Kidney epithelial cell (primary cell): ENCODE measurements around the gene CHKA. TPM values are rescaled to one million over a fixed set of nuclear protein-coding genes. Genes with fewer than 3 reads are reported as not detected.

ENCODE experiments used
- DNase-seq: peaks from one replicate; pipeline ENCODE4 v3.0.0-alpha.2; 2010; ENCODE audit warnings: low read depth
- H3K27me3 ChIP-seq: 2 replicates; pipeline ENCODE4 v1.6.0; 2011; ENCODE audit warnings: low read length; ENCODE audit not compliant: control insufficient read depth, insufficient read depth
- H3K36me3 ChIP-seq: 2 replicates; pipeline ENCODE4 v1.5.1; 2011; ENCODE audit warnings: low read length; ENCODE audit not compliant: control insufficient read depth, insufficient read depth
- H3K4me3 ChIP-seq: 2 replicates; pipeline ENCODE4 v1.5.1; 2011; ENCODE audit warnings: low read depth, mild to moderate bottlenecking, control low read depth, low read length
- CTCF ChIP-seq: IDR thresholded peaks from 2 replicates; pipeline ENCODE4 v1.5.1; 2011; ENCODE audit warnings: mild to moderate bottlenecking, moderate library complexity, low read length, control low read depth, inconsistent platforms; ENCODE audit not compliant: insufficient read depth, poor library complexity, severe bottlenecking
- total RNA-seq: library from RNA; depleted of rRNA; stranded (reverse); fragments of >200 nt; gene quantifications from 2 replicates; pipeline ENCODE4 v1.2.3, GENCODE V29; 2015

The CHKA gene
- total RNA-seq, 1 donor from 2014 or later, result 30.9 TPM

GRCh38 chr11:68142441-68143309, 21.5 kb upstream of the CHKA start:
- H3K36me3 ChIP-seq, result no peaks in the 10 kb centered on the region
- no peak for DNase-seq
- H3K27me3 ChIP-seq, result no peaks in the 10 kb centered on the region
- TF ChIP-seq CTCF, result no peak
- H3K4me3 ChIP-seq, result no peak overlapping the region

GRCh38 chr11:68142028-68142412, 20.8 kb upstream of the CHKA start:
- no peak for TF ChIP-seq CTCF
- no peaks in the 10 kb centered on the region for H3K36me3 ChIP-seq
- DNase-seq, result no peak

DNA sequence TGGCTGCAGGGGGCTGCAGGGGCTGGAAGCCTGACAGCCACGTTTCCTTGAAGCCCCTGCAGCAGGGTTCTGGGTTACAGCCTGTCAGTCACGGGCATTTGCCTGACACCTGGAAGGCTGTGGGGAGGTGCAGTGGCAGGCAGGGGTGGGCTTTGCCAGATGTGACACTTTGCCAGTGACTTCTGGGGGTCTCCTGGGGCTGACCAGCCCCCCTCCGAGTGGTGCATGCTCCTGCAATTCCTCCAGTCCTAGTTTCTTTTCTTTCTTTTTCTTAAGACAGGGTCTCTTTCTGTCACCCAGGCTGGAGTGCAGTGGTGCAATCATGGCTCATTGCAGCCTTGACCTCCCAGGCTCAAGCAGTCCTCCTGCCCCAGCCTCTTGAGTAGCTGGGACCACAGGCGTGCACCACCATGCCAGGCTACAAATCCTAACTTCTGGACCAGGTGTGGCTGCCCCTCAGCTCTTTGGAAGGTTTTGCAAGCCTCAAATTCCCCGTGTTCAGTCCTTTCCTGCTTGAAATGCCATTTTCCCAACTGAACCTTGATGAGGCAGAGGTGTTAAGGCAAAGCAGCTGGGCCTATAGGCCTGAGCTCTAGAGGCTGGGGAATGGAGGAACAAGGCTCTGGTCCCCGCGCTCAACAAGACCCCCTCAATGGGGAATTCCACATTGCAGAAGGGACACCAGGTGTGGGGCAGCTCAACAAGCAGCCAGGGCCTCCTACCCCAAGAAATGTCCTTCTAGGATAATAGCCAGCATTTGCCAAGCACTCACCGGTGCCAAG, 20.2 kb upstream of the CHKA start:
- no peak for DNase-seq
- no peak for TF ChIP-seq CTCF
- Histone ChIP-seq H3K36me3 (no peaks in the 10 kb centered on the region), H3K4me3 (no peak overlapping the region), H3K27me3 (no peaks in the 10 kb centered on the region)

More at GRCh38 chr11:68142028-68142412, 20.8 kb upstream of the CHKA start:
- no peak overlapping the region for H3K4me3 ChIP-seq
- H3K27me3 ChIP-seq, result no peaks in the 10 kb centered on the region

DNA sequence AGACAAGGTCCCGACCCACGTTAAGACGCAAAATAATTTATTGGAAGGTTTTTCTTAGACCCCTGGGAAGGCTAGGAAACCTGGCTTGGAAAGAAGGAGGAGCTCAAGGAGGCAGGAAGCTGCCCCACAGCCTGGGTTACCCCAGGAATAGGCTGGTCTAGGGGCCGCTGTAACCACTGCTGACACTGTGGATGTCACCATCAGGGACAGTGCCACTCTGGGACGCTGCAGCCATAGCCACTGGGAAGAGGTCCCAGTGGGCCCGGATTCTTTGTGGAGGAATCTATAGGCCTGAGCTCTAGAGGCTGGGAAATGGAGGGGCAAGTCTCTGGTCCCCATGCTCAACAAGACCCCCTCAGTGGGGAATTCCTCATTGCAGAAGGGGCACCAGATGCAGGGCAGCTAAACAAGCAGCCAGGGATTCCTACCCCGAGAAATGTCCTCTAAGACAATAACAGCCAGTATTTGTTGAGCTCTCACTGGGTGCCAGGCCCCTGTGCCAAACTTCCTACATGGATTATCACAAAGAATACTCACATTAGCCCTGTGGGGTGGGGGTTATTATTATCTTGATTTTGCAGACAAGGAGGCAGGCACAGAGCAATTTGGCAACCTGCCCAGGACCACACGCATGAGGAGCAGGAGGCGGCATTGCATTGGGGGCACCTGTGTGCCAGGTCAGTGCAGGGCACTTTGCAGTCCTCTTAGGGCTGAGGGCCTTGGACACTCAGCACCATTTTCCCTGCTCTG, 19.5 kb upstream of the CHKA start:
- no peak for TF ChIP-seq CTCF
- H3K27me3 ChIP-seq, result no peaks in the 10 kb centered on the region
- H3K4me3 ChIP-seq, result no peak overlapping the region
- no peak for DNase-seq
- H3K36me3 ChIP-seq, result no peaks in the 10 kb centered on the region

DNA sequence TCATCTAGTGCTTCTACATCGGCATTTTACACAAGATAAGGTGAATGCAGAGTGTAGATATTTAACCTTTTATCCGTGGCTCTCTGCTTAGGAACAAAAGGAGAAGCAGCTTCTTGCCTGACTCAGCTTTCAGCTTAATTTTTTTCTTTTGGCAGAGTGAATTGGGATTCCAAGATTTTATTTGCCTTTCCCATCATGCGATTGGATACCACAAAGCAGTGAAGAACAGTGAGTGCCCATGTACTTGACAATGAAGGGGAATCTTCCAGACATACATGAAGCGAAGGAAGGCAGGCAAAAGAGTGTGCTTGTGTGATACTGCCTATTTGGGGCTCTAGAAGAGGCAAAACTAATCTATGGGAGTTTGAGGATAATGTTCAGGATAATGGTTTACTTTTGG, 17.0 kb upstream of the CHKA start:
- TF ChIP-seq CTCF, result no peak
- no peak for DNase-seq
- Histone ChIP-seq H3K36me3 (no peaks in the 10 kb centered on the region), H3K4me3 (no peak overlapping the region), H3K27me3 (no peaks in the 10 kb centered on the region)
